NCI-H1092 treated with DMSO at 0.1 percent for 48 hours (cell line): Measurements from ENCODE around the gene SLC9A7.
A peak's percentile ranks its signal among the peaks of the same experiment; 100 is the strongest.
"Not testable (repeated sequence)": the region's sequence is repeated elsewhere in the genome, so short reads cannot be mapped to it uniquely, and the experiment has no call there.

ENCODE experiments used
- DNase-seq: peaks from one replicate; lab custom pipeline; 2025; lab: John Stamatoyannopoulos, UW

The SLC9A7 gene

GRCh38 chrX:46754036-46754435 lies 4.9 kb downstream of the SLC9A7 start:
- peak; percentile 36 for DNase-seq

- DNase-seq: no peak
These were observed 8.0 kb downstream of the SLC9A7 start for GRCh38 chrX:46750889-46751288.

GRCh38 chrX:46744009-46744408 lies 14.9 kb downstream of the SLC9A7 start:
- DNase-seq: no peak

- DNase-seq: no peak
These were observed 15.9 kb downstream of the SLC9A7 start for GRCh38 chrX:46743046-46743445.

- no peak for DNase-seq
These were observed 19.2 kb downstream of the SLC9A7 start for GRCh38 chrX:46739736-46740135.

GRCh38 chrX:46737462-46737861 lies 21.5 kb downstream of the SLC9A7 start:
- no peak for DNase-seq

- no peak for DNase-seq
These were observed 21.9 kb downstream of the SLC9A7 start for GRCh38 chrX:46737041-46737440.

- no peak for DNase-seq
These were observed 23.3 kb downstream of the SLC9A7 start for GRCh38 chrX:46735622-46736021.

- DNase-seq: no peak
These were observed 25.7 kb downstream of the SLC9A7 start for GRCh38 chrX:46733226-46733625.

- DNase-seq: no peak
These were observed 28.2 kb downstream of the SLC9A7 start for GRCh38 chrX:46730765-46731164.

GRCh38 chrX:46727441-46727840 lies 31.5 kb downstream of the SLC9A7 start:
- DNase-seq: no peak

- not testable (repeated sequence) for DNase-seq
These were observed 35.4 kb downstream of the SLC9A7 start for GRCh38 chrX:46723569-46723927.

GRCh38 chrX:46722742-46723568 lies 36.0 kb downstream of the SLC9A7 start:
- no peak for DNase-seq

GRCh38 chrX:46716796-46717195 lies 42.1 kb downstream of the SLC9A7 start:
- no peak for DNase-seq

GRCh38 chrX:46715997-46716396 lies 42.9 kb downstream of the SLC9A7 start:
- DNase-seq: no peak

GRCh38 chrX:46715530-46715929 lies 43.4 kb downstream of the SLC9A7 start:
- no peak for DNase-seq

GRCh38 chrX:46713672-46714490 lies 45.0 kb downstream of the SLC9A7 start:
- DNase-seq: no peak

- no peak for DNase-seq
These were observed 46.2 kb downstream of the SLC9A7 start for GRCh38 chrX:46712764-46713163.

GRCh38 chrX:46710927-46711623 lies 47.8 kb downstream of the SLC9A7 start:
- peak; percentile 81 for DNase-seq

- no peak for DNase-seq
These were observed 48.5 kb downstream of the SLC9A7 start for GRCh38 chrX:46710425-46710824.

GRCh38 chrX:46707274-46707965 lies 51.5 kb downstream of the SLC9A7 start:
- DNase-seq: peak; percentile 19

- no peak for DNase-seq
These were observed 54.0 kb downstream of the SLC9A7 start for GRCh38 chrX:46704767-46705386.
